Neuronal stem cell (in vitro differentiated cells): ENCODE measurements around the gene SUPT3H.

ENCODE experiments used
- DNase-seq: peaks from one replicate; pipeline ENCODE4 v3.0.0-alpha.2; 2013; ENCODE audit warnings: low spot score
- H2AFZ ChIP-seq: one replicate; pipeline ENCODE4 v1.6.1; 2013; ENCODE audit warnings: mild to moderate bottlenecking, low read length, inconsistent platforms
- H2AK5ac ChIP-seq: 2 replicates; pipeline ENCODE4 v1.6.1; 2013; ENCODE audit warnings: low read depth, mild to moderate bottlenecking, inconsistent platforms, low read length, moderate library complexity, mixed read lengths
- H2BK120ac ChIP-seq: 2 replicates; pipeline ENCODE4 v1.6.1; 2013; ENCODE audit warnings: low read depth, mild to moderate bottlenecking, inconsistent platforms, low read length, moderate library complexity, mixed read lengths
- H2BK12ac ChIP-seq: one replicate; pipeline ENCODE4 v1.6.1; 2013; ENCODE audit warnings: low read length, inconsistent platforms
- H2BK15ac ChIP-seq: 2 replicates; pipeline ENCODE4 v1.6.1; 2013; ENCODE audit warnings: mild to moderate bottlenecking, low read length, inconsistent platforms, mixed read lengths
- H2BK5ac ChIP-seq: one replicate; pipeline ENCODE4 v1.6.1; 2013; ENCODE audit warnings: inconsistent platforms, mild to moderate bottlenecking, low read length, moderate library complexity
- H3K14ac ChIP-seq: one replicate; pipeline ENCODE4 v1.6.1; 2013; ENCODE audit warnings: low read length, inconsistent platforms
- H3K18ac ChIP-seq: 2 replicates; pipeline ENCODE4 v1.6.1; 2013; ENCODE audit warnings: low read length, inconsistent platforms
- H3K23ac ChIP-seq: 2 replicates; pipeline ENCODE4 v1.6.1; 2013; ENCODE audit warnings: low read depth, mild to moderate bottlenecking, mixed read lengths, low read length, inconsistent platforms; ENCODE audit not compliant: poor library complexity
- H3K27ac ChIP-seq: replicated peaks from 3 replicates; pipeline ENCODE4 v1.5.1; 2013; ENCODE audit warnings: low read length, inconsistent platforms
- H3K27me3 ChIP-seq, 3 experiments: 2 replicates each; pipeline ENCODE4 v1.6.1; 2013; ENCODE audit warnings: low read length in 3 of 3, mild to moderate bottlenecking in 2 of 3, inconsistent platforms in 1 of 3, low read depth in 1 of 3, mixed read lengths in 1 of 3, moderate library complexity in 1 of 3; ENCODE audit not compliant: control insufficient read depth in 3 of 3, insufficient read depth in 3 of 3
- H3K36me3 ChIP-seq, 2 donors: replicated peaks in 1 of 2; 2 replicates each; pipeline ENCODE4 v1.6.1; 2013; ENCODE audit warnings: low read length in 2 of 2; ENCODE audit not compliant: control insufficient read depth in 2 of 2, insufficient read depth in 2 of 2
- H3K4ac ChIP-seq: 2 replicates; pipeline ENCODE4 v1.6.1; 2013; ENCODE audit warnings: inconsistent platforms, mild to moderate bottlenecking, low read length, moderate library complexity
- H3K4me1 ChIP-seq, 2 donors: 1 replicate in 1 of 2; 2 replicates in 1 of 2; pipeline ENCODE4 v1.6.1; 2013; ENCODE audit warnings: low read length in 2 of 2, low read depth in 1 of 2; ENCODE audit not compliant: control insufficient read depth in 2 of 2, insufficient read depth in 1 of 2
- H3K4me2 ChIP-seq: one replicate; pipeline ENCODE4 v1.6.1; 2013; ENCODE audit warnings: mild to moderate bottlenecking, low read length, inconsistent platforms; ENCODE audit not compliant: insufficient read depth, poor library complexity, severe bottlenecking
- H3K4me3 ChIP-seq, 2 donors: 2 replicates each; pipeline ENCODE4 v1.5.1; 2013; ENCODE audit warnings: low read length in 2 of 2, mild to moderate bottlenecking in 2 of 2, inconsistent platforms in 1 of 2, moderate library complexity in 1 of 2
- H3K79me1 ChIP-seq: one replicate; pipeline ENCODE4 v1.6.1; 2013; ENCODE audit warnings: low read depth, mild to moderate bottlenecking, inconsistent platforms, low read length, moderate library complexity
- H3K9ac ChIP-seq: one replicate; pipeline ENCODE4 v1.6.1; 2013; ENCODE audit warnings: mild to moderate bottlenecking, low read depth, low read length, inconsistent platforms; ENCODE audit not compliant: poor library complexity
- H3K9me3 ChIP-seq, 2 donors: replicated peaks in 1 of 2; 2 replicates each; pipeline versions ENCODE3 to v1.6.1; 2013; ENCODE audit warnings: low read length in 2 of 2, mild to moderate bottlenecking in 2 of 2, inconsistent platforms in 1 of 2, low read depth in 1 of 2, mixed read lengths in 1 of 2, moderate library complexity in 1 of 2; ENCODE audit not compliant: control insufficient read depth in 2 of 2, insufficient read depth in 1 of 2
- H4K8ac ChIP-seq: one replicate; pipeline ENCODE4 v1.6.1; 2013; ENCODE audit warnings: low read depth, mild to moderate bottlenecking, inconsistent platforms, low read length, moderate library complexity
- H4K91ac ChIP-seq: one replicate; pipeline ENCODE4 v1.6.1; 2013; ENCODE audit warnings: low read length, low read depth, mild to moderate bottlenecking, inconsistent platforms; ENCODE audit not compliant: poor library complexity
- WGBS, 2 donors: extraction: QIAGEN DNeasy Blood & Tissue Kit; methylation state at CpG; one replicate each; pipeline ENCODE4 v1.1.7; 2013; ENCODE audit warnings: missing lambda C conversion rate in 2 of 2, mixed read lengths in 1 of 2; ENCODE audit not compliant: insufficient read length in 2 of 2, insufficient replicate concordance in 1 of 2; ENCODE audit errors: extremely low coverage in 2 of 2; 5-methylcytosine and 5-hydroxymethylcytosine counted together

The SUPT3H gene

DNA sequence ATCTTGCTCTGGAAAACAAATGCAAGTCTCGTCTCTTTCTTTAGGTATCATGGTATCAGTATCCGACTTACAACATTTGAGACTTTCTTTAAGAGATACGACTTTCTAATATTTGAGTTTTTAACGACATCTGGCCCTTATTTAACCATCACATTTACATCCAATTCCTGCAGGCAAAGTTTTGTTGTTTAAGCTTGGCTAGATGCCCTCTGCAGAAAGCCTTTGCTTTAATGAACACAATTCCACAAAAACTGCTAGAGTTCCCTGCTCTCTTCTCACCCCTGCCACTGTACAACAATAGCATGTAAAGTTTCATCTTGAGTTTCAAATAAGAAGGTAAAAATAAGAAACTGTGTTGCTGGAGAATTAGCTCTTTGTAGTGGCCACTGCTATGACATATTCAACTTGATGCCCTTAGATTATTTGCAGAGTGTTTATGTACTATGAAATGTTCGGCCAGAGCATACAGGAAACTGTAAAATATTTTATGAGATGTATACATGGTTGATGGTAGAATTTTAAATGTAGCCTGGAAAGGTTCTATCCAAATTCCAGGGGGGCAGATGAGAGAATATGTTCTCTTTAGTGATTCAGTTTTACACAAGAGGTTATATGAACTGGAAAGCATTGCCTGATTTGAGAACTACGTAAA is 551.6 kb downstream of the SUPT3H start:
- Histone ChIP-seq H3K4me1 (peaks cover 0 to 12% of the 10 kb centered on the region in 2 donors), H3K23ac (no peak overlapping the region), H2BK5ac (no peak overlapping the region), H3K9me3 (peaks cover 0 to 10% of the 10 kb centered on the region in 2 donors), H3K4me2 (no peak overlapping the region), H2AK5ac (no peak overlapping the region), H3K27ac (no peak overlapping the region), H2AFZ (no peak overlapping the region), H4K8ac (no peak overlapping the region), H3K4me3 (no peak overlapping the region), H3K9ac (no peak overlapping the region), H3K14ac (no peak overlapping the region), H3K36me3 (no peaks in the 10 kb centered on the region), H4K91ac (no peak overlapping the region), H3K27me3 (no peaks in the 10 kb centered on the region), H2BK120ac (no peak overlapping the region), H2BK15ac (no peak overlapping the region), H3K79me1 (no peaks in the 10 kb centered on the region), H3K18ac (no peak overlapping the region), H3K4ac (no peak overlapping the region), H2BK12ac (no peak overlapping the region)
- no CpG with 5 or more reads among the region's 6 CpGs for WGBS, 2 donors
- no peak for DNase-seq

DNA sequence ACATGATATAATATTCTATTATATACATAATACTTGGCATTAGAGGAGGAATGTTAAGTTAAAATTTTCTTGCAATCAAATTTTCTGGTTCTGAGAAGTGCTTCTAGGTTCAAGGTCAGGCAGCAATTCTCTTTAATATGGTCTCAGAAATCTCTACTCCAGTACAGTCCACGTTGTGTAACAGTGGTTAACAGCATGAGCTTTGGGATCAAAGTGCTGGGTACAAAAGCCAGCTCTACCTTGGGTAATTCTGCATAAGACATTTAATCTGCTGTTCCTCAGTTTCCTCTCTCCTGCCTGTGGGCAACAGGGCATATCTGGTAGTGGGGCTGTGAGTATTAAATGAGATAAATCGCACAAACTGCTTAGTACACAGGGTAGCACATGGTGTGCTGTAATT is 552.5 kb downstream of the SUPT3H start:
- Histone ChIP-seq H4K8ac (no peak overlapping the region), H2BK15ac (no peak overlapping the region), H3K14ac (no peak overlapping the region), H3K36me3 (no peaks in the 10 kb centered on the region), H2AFZ (no peak overlapping the region), H3K27me3 (no peaks in the 10 kb centered on the region), H4K91ac (no peak overlapping the region), H2AK5ac (no peak overlapping the region), H2BK120ac (no peak overlapping the region), H2BK5ac (no peak overlapping the region), H2BK12ac (no peak overlapping the region), H3K9me3 (peaks cover 0 to 10% of the 10 kb centered on the region in 2 donors), H3K79me1 (no peaks in the 10 kb centered on the region), H3K23ac (no peak overlapping the region), H3K4me2 (no peak overlapping the region), H3K27ac (no peak overlapping the region), H3K4me3 (no peak overlapping the region), H3K9ac (no peak overlapping the region), H3K4ac (no peak overlapping the region), H3K4me1 (peaks cover 0 to 8% of the 10 kb centered on the region in 2 donors), H3K18ac (no peak overlapping the region)
- DNase-seq: no peak
- no CpG with 5 or more reads among the region's 2 CpGs for WGBS, 2 donors

DNA sequence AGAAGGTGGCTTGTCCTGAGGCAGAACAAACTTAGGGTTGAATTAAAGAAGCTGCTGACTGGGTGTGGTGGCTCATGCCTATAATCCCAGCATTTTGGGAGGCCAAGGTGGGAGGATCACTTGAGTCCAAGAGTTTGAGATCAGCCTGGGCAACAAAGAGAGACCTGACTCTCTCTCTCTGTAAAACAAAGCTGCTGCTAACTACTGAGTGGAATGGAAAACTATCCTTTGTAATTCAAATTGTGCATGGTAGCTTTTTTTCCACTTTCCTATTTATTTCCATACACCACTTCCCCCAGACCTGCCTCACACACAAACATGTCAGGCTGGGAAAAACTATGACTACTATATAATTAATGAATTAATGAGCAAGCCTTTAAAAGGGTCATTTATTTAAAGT is 553.2 kb downstream of the SUPT3H start:
- no peaks in the 10 kb centered on the region for H3K27me3 ChIP-seq
- H3K4me3 ChIP-seq: no peak overlapping the region
- H3K4me2 ChIP-seq: no peak overlapping the region
- H3K79me1 ChIP-seq: no peaks in the 10 kb centered on the region
- peaks cover 0 to 5% of the 10 kb centered on the region in 2 donors for H3K4me1 ChIP-seq
- H3K4ac ChIP-seq: no peak overlapping the region
- H3K9ac ChIP-seq: no peak overlapping the region
- H3K14ac ChIP-seq: no peak overlapping the region
- H4K91ac ChIP-seq: no peak overlapping the region
- no peak overlapping the region for H3K18ac ChIP-seq
- no peak overlapping the region for H2BK120ac ChIP-seq
- peaks cover 0 to 10% of the 10 kb centered on the region in 2 donors for H3K9me3 ChIP-seq
- H2AFZ ChIP-seq: no peak overlapping the region
- no peak overlapping the region for H2BK5ac ChIP-seq
- H3K27ac ChIP-seq: no peak overlapping the region
- no peak overlapping the region for H2BK15ac ChIP-seq
- H4K8ac ChIP-seq: no peak overlapping the region
- no peak overlapping the region for H3K23ac ChIP-seq
- no peak for DNase-seq
- H2BK12ac ChIP-seq: no peak overlapping the region
- H3K36me3 ChIP-seq: no peaks in the 10 kb centered on the region
- H2AK5ac ChIP-seq: no peak overlapping the region

DNA sequence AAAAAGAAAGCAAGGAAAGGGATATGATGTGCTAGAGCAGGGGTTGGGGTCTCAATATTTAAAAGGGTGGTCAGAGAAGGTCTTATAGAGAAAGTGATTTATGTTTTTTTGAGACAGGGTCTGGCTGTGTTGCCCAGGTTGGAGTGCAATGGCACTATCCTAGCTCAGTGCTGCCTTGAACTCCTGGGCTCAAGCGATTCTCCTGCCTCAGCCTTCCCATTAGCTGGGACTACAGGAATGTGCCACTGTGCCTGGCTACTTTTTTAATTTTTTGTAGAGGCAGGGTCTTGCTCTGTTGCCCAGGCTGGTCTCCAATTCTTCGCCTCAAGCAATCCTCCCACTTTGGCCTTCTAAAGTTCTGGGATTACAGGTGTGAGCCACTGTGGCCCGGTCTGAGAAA is 557.0 kb downstream of the SUPT3H start:
- Histone ChIP-seq H3K36me3 (no peaks in the 10 kb centered on the region), H2AFZ (no peak overlapping the region), H2AK5ac (no peak overlapping the region), H3K4me1 (no peaks in the 10 kb centered on the region), H4K91ac (no peak overlapping the region), H3K4ac (no peak overlapping the region), H3K9me3 (peaks cover 0 to 34% of the 10 kb centered on the region in 2 donors), H2BK15ac (no peak overlapping the region), H3K14ac (no peak overlapping the region), H3K4me3 (no peak overlapping the region), H2BK12ac (no peak overlapping the region), H4K8ac (no peak overlapping the region), H3K9ac (no peak overlapping the region), H3K79me1 (no peaks in the 10 kb centered on the region), H2BK120ac (no peak overlapping the region), H3K4me2 (no peak overlapping the region), H2BK5ac (no peak overlapping the region), H3K18ac (no peak overlapping the region), H3K23ac (no peak overlapping the region), H3K27ac (no peak overlapping the region), H3K27me3 (no peaks in the 10 kb centered on the region)
- no CpG with 5 or more reads among the region's 3 CpGs for WGBS, 2 donors
- DNase-seq: no peak
